GM15510 (cell line): ENCODE measurements around the gene LRRC37A.
"Not testable (repeated sequence)": the region's sequence is repeated elsewhere in the genome, so short reads cannot be mapped to it uniquely, and the experiment has no call there.

Experiments
- POLR2A ChIP-seq: IDR thresholded peaks from 3 replicates; pipeline ENCODE4 v1.6.1; 2011; ENCODE audit warnings: borderline replicate concordance; ENCODE audit not compliant: insufficient read length; ENCODE audit errors: extremely low read depth

Gene LRRC37A

DNA sequence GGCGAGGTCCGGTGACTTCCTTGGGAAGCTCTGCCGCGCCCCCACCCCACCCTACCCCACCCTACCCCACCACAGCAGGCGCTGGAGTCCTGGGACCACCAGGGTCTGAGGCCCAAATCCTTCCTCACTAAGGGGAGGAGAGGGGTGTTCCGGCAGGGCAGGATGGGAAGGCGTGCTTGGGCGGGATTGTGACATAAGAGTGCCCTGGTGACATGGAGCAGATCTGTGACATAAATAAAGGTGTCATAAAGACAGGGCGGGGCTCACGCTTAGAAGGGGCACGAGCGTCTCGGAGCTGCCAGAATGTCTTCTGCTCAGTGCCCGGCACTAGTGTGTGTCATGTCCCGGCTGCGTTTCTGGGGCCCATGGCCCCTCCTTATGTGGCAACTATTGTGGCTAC lies at the start of gene LRRC37A:
LRRC37A (plus strand) TSS at position 301 of the 400 bp plus-strand sequence; CDS start at position 304, 3 bp downstream.
- not testable (repeated sequence) for TF ChIP-seq POLR2A

DNA sequence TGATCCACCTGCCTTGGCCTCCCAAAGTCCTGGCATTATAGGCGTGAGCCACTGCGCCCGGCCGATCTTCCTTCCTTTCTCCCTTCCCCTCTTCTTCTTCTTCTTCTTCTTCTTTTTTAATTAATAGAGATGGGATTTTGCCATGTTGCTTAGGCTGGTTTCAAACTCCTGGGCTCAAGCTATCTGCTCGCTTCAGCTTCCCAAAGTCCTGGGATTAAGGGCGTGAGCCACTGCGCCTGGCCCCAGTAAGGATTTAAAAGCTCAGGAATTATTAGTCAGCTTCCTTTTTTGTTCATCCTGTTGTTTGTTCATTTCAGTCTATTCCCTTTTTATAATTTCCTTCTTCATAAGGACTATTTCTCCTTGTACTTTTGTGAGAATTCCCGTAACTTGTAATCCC lies 32.7 kb upstream of the LRRC37A start:
- TF ChIP-seq POLR2A = no peak

- no peak for TF ChIP-seq POLR2A
Measured at GRCh38 chr17:46264456-46265198, 30.3 kb upstream of the LRRC37A start.

DNA sequence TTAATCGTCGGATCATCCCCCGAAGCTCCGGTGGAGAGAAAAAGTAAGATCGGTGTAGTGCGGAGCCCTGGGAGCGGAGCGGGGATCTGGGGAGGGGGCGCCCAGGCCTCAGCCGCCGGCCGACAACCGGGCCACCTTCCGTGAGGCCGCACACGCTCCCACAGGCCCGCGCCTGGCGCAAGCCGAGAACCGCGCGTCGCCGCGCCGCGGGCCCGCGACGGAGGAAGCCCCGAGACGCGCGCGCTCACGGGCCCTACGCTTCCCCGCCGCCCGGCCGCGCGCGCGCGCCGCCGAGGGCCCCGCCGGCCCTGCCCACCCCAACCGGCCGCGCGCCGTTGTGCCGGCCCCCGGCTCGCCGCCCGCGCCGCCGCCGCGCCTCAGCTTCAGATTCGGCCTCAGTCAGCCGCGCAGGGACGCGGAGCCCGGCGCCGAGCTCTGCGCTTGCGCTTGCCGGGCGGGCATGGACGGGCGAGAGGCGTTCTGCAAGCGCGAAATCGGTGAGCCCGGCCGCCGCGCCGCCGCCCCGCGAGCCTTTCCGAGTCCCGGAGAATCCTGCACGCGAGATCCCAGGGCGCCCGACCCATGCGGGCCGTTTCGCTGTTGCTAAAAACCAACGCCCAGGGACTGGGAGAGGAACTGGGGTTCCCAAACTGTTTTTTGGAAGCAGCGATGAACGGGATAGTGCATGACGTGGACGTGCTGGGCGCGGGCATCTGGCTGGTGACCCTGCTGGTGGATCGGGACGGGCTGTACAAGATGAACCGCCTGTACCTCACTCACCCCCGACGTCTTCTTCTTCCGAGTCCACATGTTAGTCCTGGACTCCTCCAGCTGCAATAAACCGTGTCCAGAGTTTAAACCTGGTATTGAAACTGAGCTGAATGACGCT lies 28.0 kb upstream of the LRRC37A start:
- peak; percentile 68 for TF ChIP-seq POLR2A

GRCh38 chr17:46270032-46270431 lies 24.9 kb upstream of the LRRC37A start:
- no peak for TF ChIP-seq POLR2A

DNA sequence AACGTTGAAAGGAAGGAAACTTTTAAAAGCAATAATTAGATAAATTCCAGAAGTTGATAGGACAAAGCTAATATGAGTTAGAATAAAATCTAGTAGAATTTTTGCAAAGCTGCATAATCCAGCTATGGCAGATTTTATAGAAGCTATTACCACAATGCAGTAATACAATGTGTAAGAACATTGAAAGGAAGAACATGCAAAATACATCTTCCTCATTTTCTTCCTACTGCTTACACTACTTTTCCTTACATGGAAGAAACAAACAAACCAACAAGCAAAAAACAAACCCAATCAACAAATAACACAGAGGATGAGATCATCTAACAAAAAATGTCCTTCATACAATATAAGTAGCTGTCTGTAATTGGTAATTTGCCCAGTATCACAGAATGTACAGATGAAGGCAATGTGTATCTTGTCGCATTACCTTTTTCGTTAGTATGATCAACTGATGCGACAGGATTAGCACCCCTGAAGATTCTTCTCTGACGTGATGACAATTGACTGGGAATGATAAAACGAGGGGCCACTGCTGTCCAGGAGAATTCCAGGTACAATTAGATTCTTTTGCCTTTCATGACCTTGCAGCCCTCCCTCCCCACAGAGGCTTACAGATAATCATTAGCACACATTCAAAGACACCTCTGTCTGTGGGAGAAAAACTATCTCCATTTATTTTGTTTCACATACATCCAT lies 21.2 kb upstream of the LRRC37A start:
- no peak for TF ChIP-seq POLR2A

DNA sequence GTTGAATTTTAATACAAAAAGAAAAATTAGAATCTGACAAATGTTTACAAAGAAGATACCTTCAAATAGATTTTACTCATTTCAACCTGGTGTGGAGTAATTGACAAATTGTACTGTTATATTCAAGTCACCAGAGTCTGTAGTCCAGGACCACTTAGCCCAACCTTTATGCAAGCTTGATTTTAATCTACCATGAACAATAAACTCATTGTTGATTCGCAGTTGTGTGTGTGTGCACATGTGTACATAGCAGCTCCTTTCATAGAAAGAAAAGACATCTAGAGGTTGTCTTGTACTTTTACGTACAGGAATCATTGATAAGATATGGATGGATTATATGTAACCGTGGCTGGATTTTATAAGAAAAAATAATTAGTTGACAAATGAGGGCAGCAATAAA lies 20.7 kb upstream of the LRRC37A start:
- no peak for TF ChIP-seq POLR2A

DNA sequence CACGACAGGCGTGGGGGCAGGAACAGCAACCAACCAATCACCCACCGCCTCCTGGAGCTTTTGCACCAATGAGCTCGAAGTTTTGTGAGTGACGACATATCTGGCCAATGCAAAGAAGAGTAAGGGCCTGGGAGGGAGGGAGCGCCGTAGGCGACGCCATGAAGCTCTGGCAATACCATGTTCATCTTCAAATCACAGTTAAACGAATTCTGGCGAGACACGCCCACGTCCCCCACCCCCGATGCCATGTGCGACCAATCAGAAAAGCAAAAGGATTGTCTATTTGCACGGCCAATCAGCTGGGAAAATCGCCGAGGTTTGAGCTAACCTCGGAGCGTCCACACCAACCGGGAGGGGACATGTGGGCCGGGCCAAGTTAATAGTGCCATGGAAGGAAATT lies 66.8 kb downstream of the LRRC37A start, which contains the start of gene ARL17B:
ARL17B (minus strand) TSS at position 12 of the 400 bp plus-strand sequence. CDS start 3,369 bp downstream, outside the sequence.
- not testable (repeated sequence) for TF ChIP-seq POLR2A
